K562 (cell line): Measurements from ENCODE around the gene HMGN1. TPM values are rescaled to one million over a fixed set of nuclear protein-coding genes. Genes with fewer than 3 reads are reported as not detected.

Experiments used
- E2F6 ChIP-seq, 2 experiments: IDR thresholded peaks; 2 replicates each; pipeline ENCODE4 v1.6.1; 2011; ENCODE audit warnings: borderline replicate concordance in 1 of 2, control low read depth in 1 of 2, low read depth in 1 of 2, low read length in 1 of 2, mild to moderate bottlenecking in 1 of 2, mixed read lengths in 1 of 2, moderate library complexity in 1 of 2; ENCODE audit not compliant: insufficient read depth in 1 of 2, insufficient read length in 1 of 2, poor library complexity in 1 of 2, severe bottlenecking in 1 of 2; ENCODE audit errors: extremely low read depth in 1 of 2
- GTF2A2 ChIP-seq: IDR thresholded peaks from 2 replicates; pipeline ENCODE4 v1.6.1; 2016; ENCODE audit warnings: mild to moderate bottlenecking, missing genetic modification characterization, missing compliant biosample characterization
- MIER1 ChIP-seq: fragments of 450-650 bp; IDR thresholded peaks from 2 replicates; pipeline ENCODE4 v1.6.1; 2016; ENCODE audit warnings: antibody characterized with exemption, mild to moderate bottlenecking, low read depth
- YY1 ChIP-seq, 3 experiments: IDR thresholded peaks; 2 replicates each; pipeline ENCODE4 v1.6.1; 2011; ENCODE audit warnings: low read length in 2 of 3, mild to moderate bottlenecking in 2 of 3, moderate library complexity in 2 of 3, borderline replicate concordance in 1 of 3, control low read depth in 1 of 3, low read depth in 1 of 3; ENCODE audit not compliant: insufficient read depth in 3 of 3, insufficient replicate concordance in 2 of 3, control insufficient read depth in 1 of 3, insufficient read length in 1 of 3; ENCODE audit errors: extremely low read depth in 1 of 3
- ZNF3 ChIP-seq: fragments of 250-450 bp; sonication (Bioruptor Pico); IDR thresholded peaks from 2 replicates; pipeline ENCODE4 v1.5.0; 2021; ENCODE audit warnings: mild to moderate bottlenecking, moderate library complexity
- ZNF398 ChIP-seq: fragments of 250-450 bp; sonication (Bioruptor Pico); IDR thresholded peaks from 2 replicates; pipeline ENCODE4 v1.8.0; 2021; ENCODE audit warnings: moderate library complexity, mild to moderate bottlenecking, inconsistent platforms
- ZNF780A ChIP-seq: fragments of 250-450 bp; sonication (Bioruptor Pico); IDR thresholded peaks from 2 replicates; pipeline ENCODE4 v1.5.0; 2021; ENCODE audit warnings: mild to moderate bottlenecking
- polyA plus RNA-seq, 8 experiments: library from polyadenylated mRNA; depleted of rRNA in 4 of 8; stranded (reverse) in 5 of 8; unstranded in 3 of 8; fragments of >200 nt; fragmentation: Nextera tagmentation in 2 of 8; fragmentation: Illumina TruSeq in 1 of 8; extraction: Ambion mirVana in 2 of 8; extraction: Trizol in 1 of 8; gene quantifications; 2 replicates each; pipeline versions ENCODE4 v1.2.1 to v1.2.3, GENCODE V29; 2011 to 2014; ENCODE audit warnings: inconsistent platforms in 1 of 8, missing spikeins in 1 of 8
- total RNA-seq, 7 experiments: library from RNA; depleted of rRNA in 6 of 7; stranded (reverse); fragments of >200 nt in 6 of 7; fragmentation: Illumina TruSeq in 2 of 7; extraction: Trizol in 2 of 7; gene quantifications; 2 replicates each; pipeline versions ENCODE4 v1.2.1 to v1.2.3, GENCODE V29; 2011 to 2021; ENCODE audit warnings: low replicate concordance in 1 of 7
- TF ChIP-seq, protein P1 (sequence below): fragments of 200-800 bp; sonication (Bioruptor generic); IDR thresholded peaks from 2 replicates; pipeline ENCODE4 v1.6.1; 2017; ENCODE audit warnings: missing genetic modification characterization, missing compliant biosample characterization
- TF ChIP-seq, protein P2 (sequence below), 2 experiments: fragments of 450-650 bp; IDR thresholded peaks; 2 replicates each; pipeline ENCODE4 v1.6.1; 2018; ENCODE audit warnings: mild to moderate bottlenecking in 2 of 2, low read depth in 1 of 2; ENCODE audit not compliant: partially characterized antibody in 2 of 2
- TF ChIP-seq, protein P3 (sequence below): fragments of 450-650 bp; formaldehyde crosslinking; IDR thresholded peaks from 2 replicates; pipeline ENCODE4 v1.4.0; 2022; ENCODE audit warnings: mild to moderate bottlenecking, moderate library complexity

Gene HMGN1
- total and polyA plus RNA-seq, 9 of the 15 experiments (the other 6 are each of a cell fraction or from before 2014, with no cell fraction given), result 124 to 626 (median 498) TPM

DNA sequence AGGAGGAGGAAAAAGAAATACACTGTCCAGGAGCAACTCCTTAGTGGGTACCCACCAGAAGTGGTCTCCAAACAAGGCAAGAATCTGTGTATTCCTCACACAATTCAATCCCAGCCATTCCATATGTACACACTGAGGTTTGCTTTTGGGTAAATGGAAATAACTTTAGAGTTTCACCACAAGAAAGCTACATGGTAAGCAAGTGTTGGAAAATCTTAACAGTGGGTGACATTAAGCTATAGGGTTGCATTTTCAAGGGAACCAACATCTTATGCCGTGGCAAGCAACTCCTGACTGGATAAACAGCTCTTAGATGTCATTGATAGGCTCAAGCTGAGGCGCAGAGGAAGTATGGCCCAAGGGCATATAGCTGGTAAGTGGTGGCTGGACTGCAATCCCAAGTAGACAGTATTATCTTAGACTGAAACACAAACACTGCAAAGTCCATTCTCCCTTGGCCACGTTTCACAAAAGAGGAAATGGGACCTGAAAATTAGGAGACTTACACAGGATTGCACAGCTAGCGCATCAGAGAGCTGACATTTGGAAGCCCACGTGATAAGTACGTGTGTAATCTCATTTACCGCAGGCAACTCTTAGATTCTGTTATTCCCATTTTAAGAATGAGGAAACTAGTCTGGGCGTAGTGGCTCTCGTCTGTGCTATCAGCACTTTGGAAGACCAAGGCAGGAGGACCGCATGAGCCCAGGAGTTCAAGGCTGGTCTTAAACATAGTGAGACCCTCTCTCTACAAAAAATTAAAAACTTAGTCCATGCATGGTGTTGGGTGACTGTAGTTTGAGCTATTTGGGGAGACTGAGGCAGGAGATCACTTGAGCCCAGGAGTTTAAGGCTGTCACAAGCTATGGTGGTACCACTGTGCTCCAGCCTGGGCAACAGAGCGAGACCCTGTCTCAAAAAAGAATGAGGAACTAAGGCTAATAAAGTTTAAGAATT is 31.5 kb downstream of the HMGN1 start (continued):
- TF ChIP-seq E2F6 (IDR thresholded peaks at IDR 0.05; ENCODE audit: borderline replicate concordance in 1 of 2, extremely low read depth in 1 of 2, insufficient read depth in 1 of 2, insufficient read length in 1 of 2, low read depth in 1 of 2, low read length in 1 of 2, poor library complexity in 1 of 2, severe bottlenecking in 1 of 2) (no peak), ZNF3 (CRISPR knock-in tag) (no peak), ZNF780A (no peak), GTF2A2 (tag) (no peak), YY1 (IDR thresholded peaks at IDR 0.05; ENCODE audit: borderline replicate concordance in 1 of 3, control insufficient read depth in 1 of 3, extremely low read depth in 1 of 3, insufficient read depth in 3 of 3, insufficient read length in 1 of 3, insufficient replicate concordance in 2 of 3, low read depth in 1 of 3, low read length in 2 of 3) (peak in 1 of 3 experiments; percentile 54), ZNF398 (CRISPR knock-in tag) (no peak), MIER1 (no peak)
- TF ChIP-seq, protein P1, sequence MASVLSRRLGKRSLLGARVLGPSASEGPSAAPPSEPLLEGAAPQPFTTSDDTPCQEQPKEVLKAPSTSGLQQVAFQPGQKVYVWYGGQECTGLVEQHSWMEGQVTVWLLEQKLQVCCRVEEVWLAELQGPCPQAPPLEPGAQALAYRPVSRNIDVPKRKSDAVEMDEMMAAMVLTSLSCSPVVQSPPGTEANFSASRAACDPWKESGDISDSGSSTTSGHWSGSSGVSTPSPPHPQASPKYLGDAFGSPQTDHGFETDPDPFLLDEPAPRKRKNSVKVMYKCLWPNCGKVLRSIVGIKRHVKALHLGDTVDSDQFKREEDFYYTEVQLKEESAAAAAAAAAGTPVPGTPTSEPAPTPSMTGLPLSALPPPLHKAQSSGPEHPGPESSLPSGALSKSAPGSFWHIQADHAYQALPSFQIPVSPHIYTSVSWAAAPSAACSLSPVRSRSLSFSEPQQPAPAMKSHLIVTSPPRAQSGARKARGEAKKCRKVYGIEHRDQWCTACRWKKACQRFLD (CRISPR knock-in tag), result no peak
- TF ChIP-seq, protein P2, sequence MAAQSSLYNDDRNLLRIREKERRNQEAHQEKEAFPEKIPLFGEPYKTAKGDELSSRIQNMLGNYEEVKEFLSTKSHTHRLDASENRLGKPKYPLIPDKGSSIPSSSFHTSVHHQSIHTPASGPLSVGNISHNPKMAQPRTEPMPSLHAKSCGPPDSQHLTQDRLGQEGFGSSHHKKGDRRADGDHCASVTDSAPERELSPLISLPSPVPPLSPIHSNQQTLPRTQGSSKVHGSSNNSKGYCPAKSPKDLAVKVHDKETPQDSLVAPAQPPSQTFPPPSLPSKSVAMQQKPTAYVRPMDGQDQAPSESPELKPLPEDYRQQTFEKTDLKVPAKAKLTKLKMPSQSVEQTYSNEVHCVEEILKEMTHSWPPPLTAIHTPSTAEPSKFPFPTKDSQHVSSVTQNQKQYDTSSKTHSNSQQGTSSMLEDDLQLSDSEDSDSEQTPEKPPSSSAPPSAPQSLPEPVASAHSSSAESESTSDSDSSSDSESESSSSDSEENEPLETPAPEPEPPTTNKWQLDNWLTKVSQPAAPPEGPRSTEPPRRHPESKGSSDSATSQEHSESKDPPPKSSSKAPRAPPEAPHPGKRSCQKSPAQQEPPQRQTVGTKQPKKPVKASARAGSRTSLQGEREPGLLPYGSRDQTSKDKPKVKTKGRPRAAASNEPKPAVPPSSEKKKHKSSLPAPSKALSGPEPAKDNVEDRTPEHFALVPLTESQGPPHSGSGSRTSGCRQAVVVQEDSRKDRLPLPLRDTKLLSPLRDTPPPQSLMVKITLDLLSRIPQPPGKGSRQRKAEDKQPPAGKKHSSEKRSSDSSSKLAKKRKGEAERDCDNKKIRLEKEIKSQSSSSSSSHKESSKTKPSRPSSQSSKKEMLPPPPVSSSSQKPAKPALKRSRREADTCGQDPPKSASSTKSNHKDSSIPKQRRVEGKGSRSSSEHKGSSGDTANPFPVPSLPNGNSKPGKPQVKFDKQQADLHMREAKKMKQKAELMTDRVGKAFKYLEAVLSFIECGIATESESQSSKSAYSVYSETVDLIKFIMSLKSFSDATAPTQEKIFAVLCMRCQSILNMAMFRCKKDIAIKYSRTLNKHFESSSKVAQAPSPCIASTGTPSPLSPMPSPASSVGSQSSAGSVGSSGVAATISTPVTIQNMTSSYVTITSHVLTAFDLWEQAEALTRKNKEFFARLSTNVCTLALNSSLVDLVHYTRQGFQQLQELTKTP (IDR thresholded peaks at IDR 0.05; ENCODE audit: low read depth in 1 of 2, partially characterized antibody in 2 of 2), result peak in 1 of 2 experiments; percentile 74
- TF ChIP-seq, protein P3, sequence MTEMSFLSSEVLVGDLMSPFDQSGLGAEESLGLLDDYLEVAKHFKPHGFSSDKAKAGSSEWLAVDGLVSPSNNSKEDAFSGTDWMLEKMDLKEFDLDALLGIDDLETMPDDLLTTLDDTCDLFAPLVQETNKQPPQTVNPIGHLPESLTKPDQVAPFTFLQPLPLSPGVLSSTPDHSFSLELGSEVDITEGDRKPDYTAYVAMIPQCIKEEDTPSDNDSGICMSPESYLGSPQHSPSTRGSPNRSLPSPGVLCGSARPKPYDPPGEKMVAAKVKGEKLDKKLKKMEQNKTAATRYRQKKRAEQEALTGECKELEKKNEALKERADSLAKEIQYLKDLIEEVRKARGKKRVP (CRISPR knock-in tag), result peak; percentile 86
